HG03342 (cell line): Measurements from ENCODE around the gene POLR3B.
"Not testable (repeated sequence)": the region's sequence is repeated elsewhere in the genome, so short reads cannot be mapped to it uniquely, and the experiment has no call there.

ENCODE experiments used
- ATAC-seq: cut with Tn5 transposase; IDR thresholded peaks from one replicate; pipeline ENCODE4 v1.9.1; 2021; ENCODE audit warnings: mild to moderate bottlenecking, moderate library complexity; ENCODE audit not compliant: unreplicated experiment

POLR3B gene

DNA sequence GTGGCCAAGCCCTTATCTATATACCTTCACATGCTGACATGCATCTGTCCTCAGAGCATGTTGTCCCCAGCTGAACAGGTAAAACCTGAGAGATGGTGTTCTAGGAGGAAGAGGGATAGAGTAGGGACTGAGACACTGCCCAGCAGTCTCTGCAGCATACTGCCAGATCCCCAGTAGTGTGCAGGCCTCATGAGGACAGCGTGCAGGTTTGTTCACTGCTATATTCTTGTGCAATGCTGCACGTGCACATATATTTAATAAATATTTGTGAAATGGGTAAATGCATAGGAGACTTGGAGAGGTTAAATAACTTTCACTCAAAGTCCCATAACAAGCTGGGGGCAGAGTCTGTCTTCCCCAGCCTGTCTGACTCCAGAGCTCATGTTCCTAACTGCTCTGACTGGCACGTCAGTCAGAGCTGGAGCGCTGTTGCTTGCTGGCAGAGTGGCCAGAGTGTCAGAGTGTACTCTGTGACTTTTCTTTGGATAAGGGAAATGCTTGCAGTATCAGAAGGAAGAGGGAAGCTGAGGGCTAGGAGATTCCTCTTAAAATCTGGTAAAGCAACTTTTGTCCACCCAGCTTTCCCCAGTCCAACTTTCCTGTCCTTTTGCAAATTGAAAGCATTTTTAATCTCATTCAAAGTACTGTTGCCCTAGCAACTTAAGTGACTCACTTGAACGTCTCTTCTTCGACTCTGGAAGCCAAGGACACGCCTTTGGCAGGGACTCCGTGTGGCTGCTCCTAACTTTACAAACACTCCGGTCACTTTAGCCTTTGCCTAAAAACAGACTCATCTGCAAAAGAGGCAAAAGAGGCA, 14.9 kb upstream of the POLR3B start:
- ATAC-seq: no peak

DNA sequence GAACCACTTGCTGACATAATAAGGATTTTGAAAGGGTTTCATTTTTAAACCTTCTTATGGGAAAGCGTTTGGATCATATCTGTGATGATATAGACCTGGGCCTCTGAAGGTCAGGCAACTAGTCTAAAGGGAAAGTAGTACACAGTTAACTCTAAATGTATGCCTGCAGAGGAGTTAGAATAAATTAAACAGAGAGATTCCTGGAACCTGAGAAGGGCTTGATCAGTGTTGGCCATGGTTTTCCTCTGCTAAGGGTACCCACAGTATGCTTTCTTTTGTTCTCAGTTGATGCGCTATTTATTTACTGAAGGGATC, 14.4 kb upstream of the POLR3B start:
- ATAC-seq: no peak

DNA sequence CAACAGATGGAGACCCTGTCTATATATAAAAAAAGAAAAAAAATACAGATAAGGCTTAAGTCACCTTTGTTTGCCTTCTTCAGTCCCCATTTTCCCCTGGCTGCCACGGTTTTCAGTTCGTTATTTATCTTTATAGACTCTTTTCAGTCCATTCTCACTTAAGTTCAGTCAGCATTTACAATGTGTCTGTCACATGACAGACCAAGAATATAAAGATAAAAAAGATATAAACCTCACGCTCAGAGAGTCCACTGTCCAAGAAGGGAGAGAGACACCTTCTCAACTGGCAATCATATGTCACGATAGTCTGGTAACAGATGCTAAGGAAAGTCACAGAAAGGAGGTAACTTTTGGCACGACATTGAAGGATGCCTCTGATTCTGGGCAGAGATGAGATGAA, 13.4 kb upstream of the POLR3B start:
- no peak for ATAC-seq

DNA sequence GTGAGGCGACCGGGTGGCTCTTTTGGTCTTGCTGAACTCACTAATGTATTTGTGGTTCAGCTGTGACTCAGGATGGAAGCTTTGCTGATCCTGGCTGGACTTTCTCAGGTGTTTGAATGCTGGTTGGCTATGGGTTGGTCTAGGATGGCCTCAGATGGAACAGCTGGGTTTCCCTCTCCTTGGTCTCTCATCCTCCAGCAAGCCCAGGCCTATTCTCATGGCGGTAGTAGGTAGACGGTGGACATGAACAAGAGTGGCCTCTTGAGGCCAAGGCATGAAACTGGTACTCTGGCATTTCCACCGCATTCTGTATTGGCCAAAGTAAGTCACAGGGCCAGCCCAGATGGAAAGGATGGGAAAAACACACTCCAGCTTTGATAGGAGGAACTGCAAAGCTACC, 11.8 kb upstream of the POLR3B start:
- no peak for ATAC-seq

DNA sequence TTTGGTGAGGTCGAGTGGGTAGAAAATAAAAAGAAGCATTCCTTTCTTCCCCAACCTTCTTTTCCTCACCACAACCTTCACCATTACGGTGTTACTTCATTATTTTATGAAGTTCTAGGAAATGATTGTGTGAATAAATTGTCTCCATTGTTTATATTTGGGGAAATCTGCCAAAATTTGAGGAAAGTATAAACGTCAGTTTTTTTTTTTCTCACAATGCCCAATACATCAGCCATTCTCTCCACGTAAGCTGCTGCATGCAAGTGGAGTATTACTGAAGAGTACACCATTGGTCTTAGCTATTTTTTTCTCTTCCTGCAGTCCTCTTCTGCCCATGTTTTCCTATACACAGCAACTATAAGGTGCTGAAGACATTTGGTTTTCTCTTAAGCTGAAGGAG, 9.1 kb upstream of the POLR3B start:
- no peak for ATAC-seq

DNA sequence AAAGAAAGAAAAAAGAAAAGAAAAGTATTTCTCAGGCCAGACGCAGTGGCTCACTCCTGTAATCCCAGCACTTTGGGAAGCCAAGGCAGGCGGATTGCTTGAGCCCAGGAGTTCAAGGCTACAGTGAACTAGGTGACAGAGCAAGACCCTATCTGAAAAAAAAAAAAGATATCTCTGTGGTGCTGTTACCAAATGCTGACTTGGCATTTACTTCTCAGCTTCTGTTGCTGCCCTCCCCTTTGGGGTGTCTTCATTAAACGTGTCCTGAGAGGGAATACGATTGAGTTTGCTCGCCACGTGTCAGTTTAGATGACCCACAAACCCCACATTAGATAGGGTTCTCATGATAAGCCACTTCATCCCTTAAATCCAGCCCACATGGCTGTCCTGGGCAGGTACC, 4.4 kb upstream of the POLR3B start:
- no peak for ATAC-seq

DNA sequence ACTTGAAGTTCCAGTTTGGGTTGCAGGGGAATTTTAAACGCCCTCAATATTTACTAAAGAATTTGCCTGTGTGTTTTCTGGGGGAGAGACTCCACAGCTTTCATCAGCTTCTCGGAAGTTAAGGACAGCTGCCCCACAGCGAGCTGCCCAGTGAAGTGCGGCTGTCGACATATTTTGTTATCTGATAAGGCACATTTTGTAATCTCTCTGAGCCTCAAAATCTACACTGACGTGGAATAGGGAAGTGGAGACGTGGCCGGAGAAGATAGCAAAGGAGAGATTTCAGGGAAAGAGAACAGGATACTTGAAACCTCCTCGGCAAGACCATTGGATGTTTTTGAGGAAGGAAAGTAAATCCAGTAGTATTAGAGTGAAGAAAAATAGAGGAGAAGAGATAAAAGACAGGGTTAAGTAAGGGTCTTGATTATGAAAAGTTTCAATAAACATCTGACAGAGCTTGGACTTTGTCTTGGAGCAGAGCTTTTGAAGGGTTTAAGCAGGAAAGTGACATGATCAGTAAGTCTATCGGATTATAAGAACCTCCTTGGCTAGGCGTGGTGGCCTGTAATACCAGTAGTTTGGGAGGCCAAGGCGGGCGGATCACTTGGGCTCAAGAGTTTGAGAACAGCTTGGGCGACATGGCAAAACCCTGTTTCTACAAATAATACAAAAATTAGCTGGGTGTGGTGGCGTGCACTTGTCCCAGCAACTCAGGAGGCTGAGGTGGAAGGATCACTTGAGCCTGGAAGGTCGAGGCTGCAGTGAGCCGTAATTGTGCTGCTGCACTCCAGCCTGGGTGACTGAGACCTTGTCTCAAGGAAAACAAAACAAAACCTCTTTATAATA, 1.1 kb downstream of the POLR3B start:
- ATAC-seq: peak; percentile 9

DNA sequence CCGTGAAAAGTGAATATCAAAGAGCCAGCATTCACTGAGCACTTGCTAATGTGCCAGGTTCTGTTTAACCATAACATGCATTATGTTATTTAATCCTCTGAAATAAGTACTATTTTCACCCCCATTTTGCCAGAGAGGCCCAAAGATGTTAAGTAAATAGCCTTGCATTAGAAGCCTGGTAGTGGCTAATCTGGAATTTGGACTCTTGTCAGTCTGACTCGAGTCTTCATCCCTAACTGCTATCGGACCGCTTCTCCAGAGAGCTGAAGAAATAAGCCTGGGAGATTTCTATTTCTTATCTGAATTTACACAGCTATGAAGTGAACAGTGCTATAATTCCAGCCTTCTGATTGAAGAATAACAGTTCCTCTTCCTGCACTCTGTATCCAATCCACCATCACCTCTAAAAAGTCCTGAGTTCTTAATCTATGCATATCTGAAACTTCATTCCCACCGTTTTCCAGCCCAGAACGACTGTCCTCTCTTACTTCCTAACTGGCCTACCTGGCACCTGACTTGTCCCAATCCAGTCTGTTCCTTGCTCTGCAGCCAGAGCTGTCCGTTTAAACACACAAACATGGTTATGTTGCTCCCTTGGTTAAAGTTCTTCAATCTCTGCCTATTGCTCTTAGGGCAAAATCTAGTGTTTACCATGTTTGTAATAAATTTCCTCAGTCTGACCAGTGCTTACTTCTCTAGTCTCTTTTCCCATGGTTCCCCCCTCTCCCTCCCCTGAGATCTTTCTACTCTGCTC, 2.3 kb downstream of the POLR3B start:
- ATAC-seq: no peak

DNA sequence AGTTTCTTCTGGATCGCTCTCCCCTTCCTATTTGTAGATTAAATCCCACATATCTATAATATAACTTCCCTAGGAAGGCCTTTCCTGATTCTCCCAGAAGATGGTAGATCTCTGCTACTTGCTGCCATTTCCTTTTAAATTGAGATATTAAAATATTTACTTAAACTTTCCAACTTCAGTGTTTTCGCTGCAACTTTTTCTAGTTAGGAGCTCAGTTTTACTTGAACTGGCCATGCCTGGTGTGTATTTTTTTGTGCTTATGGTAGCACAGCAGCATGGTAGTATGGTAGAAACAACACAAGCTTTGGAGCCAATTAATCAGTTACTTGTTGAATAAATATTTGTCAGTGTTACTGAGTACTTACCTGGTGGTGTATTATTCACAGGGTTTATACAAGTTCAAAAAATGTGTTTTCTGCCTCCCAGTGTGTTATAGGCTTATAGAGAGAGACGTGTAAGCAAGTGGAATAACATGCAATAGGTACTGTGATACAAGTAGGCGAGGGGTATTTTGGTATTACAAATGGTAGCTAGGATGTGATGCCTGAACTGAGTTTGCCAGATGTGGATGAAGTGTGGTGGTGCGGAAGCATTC, 2.9 kb downstream of the POLR3B start:
- no peak for ATAC-seq

DNA sequence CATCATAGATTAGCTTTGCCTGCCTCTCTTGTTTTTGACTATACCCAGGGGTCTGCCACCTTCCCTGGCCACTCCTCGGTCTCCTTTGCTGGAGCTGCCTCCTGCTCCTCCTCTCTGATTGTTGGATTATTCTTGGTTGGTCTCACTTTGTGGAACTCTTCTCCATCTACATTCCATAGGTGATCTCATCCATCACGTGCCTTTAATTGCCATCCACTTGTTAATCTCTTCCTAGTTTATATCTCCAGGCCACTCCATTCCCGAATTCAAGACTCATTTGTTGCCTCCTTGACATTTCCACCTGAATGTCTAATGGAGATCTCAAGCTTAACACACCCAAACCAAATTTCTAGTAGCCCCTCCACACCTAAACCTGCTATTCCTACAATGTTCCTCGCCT, 5.4 kb downstream of the POLR3B start:
- ATAC-seq: no peak

DNA sequence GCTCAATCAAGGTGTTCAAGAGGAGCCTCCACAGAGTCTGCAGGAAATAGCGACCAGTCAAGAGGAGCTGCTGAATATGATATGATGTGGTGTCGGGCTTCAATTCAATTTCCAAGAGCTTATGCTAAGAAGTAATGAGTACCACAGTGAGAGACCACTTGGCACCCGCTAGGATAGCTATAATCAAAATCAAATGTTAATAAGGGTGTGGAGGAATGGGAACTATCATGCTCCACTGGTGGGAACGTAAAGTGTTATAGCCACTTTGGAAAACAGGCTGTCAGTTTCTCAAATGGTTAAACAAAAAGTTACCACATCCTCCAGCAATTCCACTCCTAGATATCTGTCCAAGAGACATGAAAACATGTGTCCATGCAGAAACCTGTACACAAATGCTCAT, 6.7 kb downstream of the POLR3B start:
- ATAC-seq: no peak

DNA sequence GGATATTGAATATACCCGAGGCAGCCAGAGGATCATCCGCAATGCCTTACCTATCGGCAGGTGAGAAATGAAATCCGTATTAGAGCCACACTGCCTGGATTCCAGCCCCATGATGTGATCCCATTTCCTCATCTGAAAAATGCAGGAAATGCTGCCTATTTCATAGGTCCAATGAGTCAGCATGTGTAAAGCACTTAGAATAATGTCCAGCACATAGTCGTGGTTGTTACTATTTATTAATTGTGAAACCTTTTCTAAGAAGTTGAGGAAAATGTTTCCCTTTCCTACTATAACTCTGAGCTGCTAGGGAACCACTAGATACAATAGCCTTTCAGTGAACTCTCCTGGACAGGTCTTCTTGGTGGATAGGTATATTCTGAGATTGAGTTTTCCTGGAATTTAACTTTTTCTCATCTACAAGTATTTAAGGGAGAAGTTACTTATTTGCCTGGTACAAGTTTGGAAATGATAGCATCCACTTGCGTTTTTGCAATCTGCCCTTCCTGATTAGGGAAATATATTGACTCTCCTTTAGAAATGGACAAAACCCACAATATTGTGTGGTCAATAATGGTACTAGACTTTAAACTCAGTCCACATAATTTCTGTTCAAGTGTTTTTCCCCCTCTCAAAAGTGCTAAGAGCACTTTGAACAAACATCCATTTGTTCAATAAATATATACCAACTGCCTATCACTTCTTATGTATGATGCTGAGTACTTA, 12.2 kb downstream of the POLR3B start:
- no peak for ATAC-seq

DNA sequence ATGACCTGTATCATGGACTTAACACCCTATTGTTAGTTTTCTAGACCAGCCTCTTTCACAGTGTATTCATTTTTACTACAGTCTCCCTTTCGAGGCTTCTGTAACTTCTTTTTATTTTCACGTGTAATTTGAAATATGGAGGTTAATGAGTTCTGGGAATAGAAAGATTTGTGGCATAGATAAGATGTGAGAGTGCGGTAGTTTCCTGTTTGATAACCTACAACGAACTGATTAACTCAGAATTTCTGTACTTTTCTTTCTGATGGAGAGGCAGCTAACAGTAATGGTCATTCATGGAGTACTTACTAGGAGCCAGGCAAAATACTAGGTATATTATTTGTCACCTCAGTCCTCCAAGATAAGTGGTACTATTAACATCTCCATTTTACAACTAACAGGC, 21.2 kb downstream of the POLR3B start:
- no peak for ATAC-seq

DNA sequence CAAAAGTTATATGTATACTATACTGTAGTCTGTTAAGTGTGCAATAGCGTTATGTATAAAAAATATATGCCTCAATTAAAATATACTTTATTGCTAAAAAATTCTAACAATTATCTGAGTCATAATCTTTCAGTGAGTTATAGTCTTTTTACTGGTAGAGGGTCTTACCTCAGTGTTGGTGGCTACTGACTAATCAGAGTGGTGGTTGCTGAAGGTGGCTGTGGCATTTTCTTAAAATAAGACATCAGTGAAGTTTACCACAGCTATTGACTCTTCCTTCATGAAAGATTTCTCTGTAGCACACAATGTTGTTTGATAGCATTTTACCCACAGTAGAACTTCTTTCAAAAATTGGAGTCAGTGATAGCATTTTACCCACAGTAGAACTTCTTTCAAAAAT, 23.4 kb downstream of the POLR3B start:
- ATAC-seq: no peak

DNA sequence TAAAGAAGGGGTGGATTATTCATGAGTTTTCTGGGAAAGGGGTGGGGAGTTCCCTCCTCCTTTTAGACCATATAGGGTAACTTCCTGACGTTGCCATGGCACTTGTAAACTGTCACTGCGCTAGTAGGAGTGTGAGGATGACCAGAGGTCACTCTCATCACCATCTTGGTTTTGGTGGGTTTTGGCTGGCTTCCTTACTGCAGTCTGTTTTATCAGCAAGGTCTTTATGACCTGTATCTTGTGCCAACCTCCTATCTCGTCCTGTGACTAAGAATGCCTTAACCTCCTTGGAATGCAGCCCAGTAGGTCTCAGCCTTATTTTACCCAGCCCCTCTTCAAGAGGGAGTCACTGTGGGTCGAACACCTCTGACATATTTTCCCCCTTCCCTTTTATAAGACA, 24.3 kb downstream of the POLR3B start:
- not testable (repeated sequence) for ATAC-seq

DNA sequence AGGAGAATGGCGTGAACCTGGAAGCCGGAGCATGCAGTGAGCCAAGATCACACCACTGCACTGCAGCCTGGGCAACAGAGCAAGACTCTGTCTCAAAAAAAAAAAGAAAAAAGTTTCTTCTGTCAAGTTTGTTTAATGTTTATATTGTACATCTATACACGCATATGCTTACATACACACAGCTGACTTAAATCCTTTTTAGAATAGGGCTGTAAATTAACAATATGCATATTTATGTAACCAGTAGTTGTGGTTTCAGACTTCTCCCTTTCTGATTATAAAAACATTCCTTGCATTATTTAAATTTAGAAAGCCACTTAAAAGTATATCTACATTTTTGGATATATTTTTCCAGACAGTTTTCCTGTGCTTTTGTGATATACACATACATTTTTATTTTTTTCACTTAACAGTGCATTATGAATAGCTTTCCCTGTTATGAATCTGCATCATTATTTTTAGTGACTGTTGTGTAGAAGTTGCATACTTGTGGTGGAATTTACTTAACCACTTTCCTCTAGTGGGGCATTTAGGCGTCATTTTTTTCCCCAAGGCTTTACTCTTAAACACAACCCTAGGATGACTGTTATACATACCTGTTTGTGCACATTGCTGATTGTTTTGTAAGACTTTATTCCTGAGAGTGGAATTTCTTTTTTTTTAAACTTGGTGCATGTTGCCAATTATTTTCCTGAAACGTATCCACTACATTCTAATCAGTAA, 29.4 kb downstream of the POLR3B start:
- no peak for ATAC-seq

DNA sequence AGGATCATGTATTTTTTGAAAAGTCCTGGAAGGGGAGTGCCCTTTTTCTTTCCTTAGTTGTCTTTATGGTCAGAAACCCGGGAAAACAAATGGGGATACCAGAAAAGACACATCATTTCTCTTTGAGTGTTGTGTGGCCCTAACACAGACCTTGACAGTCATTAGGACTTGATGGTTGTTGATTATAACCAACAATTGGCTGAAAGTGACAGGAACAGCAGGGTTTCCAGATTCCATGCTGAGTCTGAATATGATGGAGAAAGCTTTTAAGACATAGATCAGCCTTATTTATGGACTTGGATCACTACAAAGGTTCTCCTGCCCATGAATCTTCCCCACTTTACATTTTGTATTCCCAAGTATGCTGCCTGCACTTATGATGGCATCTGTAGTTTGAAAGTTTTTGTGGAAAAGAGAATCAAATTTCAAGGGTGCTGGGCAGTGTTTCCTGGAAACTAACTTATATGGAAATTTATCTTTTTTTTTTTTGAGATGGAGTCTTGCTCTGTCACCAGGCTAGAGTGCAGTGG, 30.4 kb downstream of the POLR3B start:
- no peak for ATAC-seq

DNA sequence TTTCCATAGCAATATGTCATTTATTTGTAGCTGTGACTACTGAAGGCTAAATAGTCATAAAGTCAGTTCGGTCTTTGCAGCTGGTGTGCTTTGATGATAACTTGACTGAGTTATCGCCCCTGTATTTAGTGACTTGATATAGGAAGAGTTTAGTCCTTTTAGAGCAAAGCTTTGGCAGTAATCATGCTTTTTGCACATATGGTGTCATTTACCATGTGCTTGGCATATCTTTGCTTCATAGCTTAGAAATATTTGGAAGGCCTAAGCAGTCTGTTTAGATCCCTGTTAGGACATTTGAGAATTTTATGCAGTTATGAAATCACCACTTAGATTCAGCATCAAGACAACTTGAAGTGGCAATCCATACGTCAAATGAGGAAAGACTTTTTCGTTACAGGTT, 31.6 kb downstream of the POLR3B start:
- no peak for ATAC-seq

DNA sequence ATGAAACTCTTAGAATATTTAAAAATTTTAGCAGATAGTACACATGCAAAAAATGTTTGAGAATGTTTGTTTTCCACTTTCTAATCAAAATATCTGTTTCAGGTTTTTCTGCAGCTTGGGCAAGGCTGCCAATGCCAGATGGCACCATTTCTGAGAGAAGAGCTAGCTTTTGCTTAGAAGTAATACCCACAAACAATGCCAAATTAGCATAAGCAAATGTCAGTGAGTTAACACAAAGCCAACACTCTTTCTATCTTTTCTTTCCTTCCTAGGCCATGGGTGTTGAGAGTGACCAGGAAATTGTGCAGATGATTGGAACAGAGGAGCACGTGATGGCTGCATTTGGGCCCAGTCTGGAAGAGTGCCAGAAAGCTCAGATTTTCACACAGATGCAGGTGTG, 35.2 kb downstream of the POLR3B start:
- ATAC-seq: no peak

DNA sequence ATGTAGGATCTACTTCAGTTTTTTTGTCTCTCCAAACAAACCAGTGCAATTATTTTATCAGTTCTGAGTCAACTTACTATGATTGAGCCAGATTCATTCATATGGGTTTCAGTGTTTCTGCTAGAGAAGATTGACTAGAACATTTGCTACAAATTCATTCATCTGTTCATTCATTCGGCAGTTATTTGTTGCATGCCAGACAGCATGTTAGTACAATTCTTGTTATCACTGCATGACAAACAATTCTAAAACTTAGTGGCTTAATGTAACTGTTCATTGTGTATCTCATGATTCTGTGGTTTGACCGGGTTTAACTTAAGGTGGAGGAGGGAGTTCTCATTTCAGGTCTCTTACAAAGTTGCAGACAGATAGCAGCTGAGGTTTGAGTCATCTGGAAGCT, 52.3 kb downstream of the POLR3B start:
- ATAC-seq: no peak
